RCC 7860 (cell line): Measurements from ENCODE around the gene SNRPD2.
A peak's percentile ranks its signal among the peaks of the same experiment; 100 is the strongest.

Experiments used
- DNase-seq: peaks from one replicate; pipeline ENCODE4 v3.0.0-alpha.2; 2015; ENCODE audit warnings: low spot score
- FAIRE-seq: peaks from 2 replicates; lab custom pipeline; 2012; peaks lifted over from hg19 to GRCh38; lab: Jason Lieb, UNC

Gene SNRPD2

DNA sequence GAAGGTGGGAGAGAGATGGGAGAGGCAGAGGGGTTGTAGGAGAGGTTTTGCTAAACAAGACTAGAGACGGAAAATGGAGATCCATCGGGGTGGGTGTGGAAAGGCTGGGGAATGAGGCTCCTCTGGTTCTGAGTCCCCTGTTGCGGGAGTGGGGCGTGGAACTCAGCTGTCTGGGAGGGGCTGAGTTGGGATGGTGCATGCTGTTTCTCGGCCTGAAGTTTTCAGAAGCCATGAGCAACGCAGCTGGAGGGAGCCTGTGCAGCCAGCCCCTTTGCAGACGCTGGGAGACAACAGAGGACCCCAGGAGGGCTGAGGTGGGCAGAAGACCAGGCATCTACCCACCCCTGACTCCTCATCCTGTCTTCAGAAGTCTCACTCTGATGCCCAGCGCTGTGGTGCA lies 31.1 kb downstream of the SNRPD2 start:
- DNase-seq, result no peak
- no peak for FAIRE-seq

DNA sequence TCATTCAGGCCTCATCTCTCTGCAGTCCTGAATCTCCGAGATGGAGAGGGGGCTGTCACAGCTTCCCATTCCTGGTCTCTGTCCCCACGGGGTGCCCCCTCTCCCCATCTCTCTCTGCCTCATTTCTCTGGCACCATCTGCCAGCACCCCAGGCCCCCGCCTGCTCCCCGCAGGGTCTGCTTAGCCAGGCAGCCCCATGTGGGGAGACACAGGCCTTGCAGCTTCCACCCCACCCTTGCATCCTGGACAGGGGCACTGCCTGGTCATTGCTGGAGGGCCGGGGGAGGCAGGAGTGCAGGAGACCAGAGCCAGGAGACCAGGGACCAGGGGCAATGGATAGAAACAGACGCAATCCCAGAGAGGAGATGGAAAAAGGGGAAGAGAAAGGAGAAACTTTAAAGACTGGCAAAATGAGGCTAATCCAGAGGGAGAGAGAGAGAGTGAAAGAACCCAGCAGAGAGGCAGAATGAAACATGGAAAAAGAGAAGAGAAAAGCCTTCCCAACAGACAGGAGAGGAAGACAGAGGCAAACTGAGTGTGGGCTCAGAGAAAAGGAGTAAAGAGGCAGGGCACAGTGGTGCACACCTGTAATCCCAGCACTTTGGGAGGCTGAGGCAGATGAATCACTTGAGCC lies 32.5 kb downstream of the SNRPD2 start:
- FAIRE-seq (no peak), DNase-seq (no peak)

DNA sequence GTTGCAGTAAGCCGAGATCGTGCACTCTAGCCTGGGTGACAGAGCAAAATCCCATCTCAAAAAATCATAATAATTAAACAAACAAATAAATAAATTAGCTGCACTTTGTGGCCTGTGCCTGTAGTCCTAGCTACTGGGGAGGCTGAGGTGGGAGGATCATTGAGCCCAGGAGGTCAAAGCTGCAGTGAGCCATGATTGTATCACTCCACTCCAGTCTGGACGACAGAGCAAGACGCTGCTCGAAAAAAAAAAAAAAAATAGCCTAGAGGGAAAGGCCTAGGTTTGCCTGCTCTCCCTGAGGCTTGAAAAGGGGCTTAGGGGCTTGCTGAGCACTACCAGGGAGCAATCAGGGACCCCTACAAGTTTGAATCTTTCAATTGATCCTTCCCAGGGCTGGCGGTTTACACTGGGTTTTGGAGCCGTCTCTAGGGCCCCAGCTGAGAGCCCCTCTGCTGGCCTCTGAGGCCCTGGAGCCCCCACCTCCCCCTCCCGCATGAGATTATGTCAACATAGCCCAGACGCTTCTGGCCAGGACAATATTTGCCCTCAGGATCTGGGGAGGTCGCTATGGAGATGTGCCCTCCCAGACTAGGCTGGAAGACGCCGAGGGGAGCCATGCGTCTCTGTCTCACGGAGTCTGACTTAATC lies 34.1 kb downstream of the SNRPD2 start:
- FAIRE-seq, result no peak

DNA sequence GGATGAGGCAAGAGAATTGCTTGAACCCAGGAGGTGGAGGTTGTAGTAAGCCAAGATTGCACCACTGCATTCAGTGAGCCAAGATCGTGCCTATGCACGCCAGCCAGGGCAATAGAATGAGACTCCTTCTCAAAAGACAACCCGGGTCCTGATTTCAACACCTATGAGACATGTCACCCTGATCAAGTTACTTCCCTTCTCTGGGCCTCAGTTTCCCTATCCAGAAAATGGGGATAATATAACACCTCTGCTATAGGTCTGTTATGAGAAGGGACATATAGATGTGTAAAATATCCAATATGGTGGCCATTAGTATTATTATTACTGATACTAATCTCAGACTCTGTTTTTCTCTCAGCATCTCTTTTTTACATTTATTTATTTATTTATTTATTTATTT lies 36.7 kb downstream of the SNRPD2 start:
- FAIRE-seq, result no peak
- DNase-seq, result no peak

More for the DNA sequence above, 34.1 kb downstream of the SNRPD2 start:
- no peak for DNase-seq

DNA sequence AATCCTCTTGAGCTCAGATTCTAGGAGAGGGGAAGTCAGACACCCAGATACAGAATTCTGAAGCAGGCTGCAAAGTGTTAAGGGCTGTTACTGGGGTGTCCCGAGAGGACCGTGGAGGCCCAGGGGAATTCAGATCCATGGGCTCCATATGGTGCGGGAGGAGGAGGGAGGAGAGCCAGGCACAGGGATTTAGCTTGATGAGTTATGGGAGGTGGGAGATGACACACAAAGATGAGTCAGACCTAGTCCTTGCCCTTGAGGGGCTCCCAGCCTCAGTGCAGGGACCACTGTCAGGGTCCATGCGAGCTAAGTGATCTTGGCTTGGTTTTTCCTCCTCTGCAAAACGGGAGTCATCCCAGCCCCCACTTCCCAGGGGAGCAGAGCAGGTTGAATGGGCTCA lies 38.1 kb downstream of the SNRPD2 start:
- no peak for FAIRE-seq
- no peak for DNase-seq

DNA sequence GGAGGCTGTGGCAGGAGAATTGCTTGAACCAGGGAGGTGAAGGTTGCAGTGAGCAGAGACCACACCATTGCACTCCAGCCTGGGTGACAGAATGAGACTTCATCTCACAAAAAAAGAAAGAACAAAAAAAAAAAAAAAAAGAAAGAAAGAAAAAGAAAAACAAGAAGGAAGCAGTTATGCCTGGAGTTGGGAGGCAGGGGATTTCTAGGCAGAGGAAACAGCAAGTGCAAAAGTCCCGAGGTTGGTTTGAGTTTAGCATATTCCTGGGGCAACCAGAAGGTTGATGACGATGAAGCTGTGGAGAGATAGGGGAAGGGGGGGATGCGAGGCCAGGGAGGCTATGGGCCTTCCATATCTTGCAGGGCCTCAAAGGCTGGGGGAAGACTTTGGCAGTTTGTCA lies 41.0 kb downstream of the SNRPD2 start:
- FAIRE-seq (no peak), DNase-seq (no peak)

DNA sequence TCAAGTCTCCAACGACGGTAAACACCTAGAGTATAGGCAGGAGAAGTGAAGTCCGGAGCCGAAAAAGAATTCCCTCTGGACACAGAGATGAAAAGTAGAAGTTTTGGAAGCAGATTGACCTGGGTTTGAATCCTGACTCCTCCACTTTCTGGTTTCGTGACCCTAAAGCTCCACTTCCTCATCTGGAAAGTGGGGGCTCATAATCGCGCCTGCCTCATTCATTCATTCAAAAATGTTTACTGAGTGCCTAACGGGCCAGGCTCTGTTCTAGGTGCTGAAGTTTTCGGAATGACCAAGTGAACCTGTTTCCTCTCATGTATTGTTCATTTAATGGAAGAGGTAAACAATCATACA lies 45.4 kb downstream of the SNRPD2 start:
- no peak for DNase-seq
- no peak for FAIRE-seq

DNA sequence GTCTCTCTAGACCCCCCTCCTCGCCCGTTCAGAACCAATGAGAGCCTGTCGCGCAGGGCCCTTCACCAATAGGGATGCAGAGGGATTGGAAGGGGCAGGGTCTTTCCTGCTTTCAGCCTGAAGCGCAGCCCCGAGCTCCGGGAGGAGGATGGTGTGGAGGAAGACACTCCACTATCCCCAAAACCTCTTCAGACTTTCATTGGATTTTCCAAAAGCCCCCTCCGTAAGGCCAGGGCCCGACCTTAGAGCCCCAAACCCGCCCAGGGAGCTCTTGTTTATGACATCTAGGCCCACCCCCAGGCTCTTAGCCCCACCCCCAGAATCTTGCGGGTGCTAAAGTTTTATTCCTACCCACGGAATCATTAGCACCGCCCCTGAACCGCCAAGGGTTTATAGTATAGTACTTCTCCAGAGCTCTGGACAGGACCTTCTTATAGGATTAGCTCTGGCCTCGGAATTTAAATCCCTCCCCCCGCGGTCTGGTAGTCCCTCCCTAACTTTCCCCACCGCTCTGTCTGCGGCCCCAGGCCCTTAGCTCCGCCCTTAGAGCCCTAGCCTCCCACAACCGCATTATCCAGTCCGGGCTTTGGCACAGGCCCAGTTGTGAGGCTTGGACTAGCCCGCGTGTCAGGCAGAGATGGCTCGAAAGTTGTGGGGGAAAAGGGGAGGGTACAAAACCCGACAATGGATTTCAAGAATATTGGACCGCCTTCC lies 46.0 kb downstream of the SNRPD2 start:
- DNase-seq (peak; percentile 22), FAIRE-seq (no peak)

DNA sequence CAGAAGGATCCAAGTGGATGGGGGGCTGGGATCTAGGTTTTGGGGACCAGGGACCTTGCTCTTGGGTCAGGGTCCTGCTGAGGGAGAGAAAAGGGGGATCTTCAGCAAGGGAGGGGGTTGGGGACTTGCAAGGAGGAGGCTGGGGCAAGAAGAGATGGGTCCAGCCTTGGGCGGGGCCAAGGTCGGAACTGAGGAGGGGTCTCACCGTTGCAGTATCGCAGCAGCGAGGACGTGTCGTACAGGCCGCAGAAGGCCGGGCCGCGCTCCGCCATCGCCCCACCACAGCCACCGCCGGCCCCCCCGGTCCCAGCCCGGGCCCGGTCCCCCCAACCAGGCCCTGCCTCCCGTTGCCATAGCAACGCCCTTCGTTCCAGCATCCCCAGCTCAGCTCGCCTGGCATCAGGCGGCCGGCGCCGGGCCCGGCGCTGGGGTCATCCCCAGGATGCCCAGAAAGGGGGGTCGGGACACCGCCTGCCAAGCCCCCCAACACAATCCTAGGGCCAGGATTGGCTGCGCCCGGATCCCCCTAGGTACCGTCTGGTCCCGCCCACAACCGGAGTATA lies 46.6 kb downstream of the SNRPD2 start:
- no peak for FAIRE-seq

DNA sequence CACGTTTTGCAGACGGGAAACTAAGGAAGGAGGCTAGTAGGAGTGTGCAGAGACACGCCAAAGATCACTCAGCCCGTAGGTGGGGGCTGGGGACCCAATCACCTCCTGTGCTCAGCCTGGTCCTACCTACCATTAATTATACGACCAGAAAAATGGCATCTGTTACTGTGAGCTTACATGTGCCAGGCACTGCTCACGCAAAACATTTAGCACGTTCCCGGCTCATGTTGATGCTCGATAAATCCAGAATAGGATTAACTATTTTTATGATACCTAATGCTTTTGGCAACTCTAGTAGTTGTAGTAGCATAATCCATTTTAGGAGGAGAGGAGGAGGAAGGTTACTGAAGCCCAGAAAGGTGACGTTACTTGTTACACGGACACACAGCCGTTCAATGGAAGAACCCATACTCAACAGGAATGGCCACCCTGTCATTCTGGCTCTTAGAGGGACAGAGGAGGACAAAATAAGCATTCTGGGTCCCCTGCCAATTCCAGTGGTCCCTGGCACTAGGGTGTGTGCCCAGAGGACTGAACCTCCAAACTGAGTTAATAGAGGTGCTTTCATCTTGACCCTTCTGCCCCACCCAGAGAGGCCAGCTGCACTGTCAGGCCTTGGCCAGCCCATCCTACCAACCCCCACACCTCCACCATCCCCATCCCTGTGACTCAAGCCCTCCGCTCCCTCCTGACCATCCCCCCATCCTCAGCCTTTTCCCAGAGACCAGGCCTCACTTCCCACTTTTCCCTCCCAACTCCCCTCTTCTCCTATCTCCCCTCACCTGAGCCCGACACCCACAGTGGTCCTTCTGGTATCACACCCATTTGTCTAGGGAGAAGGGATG lies 47.6 kb downstream of the SNRPD2 start:
- DNase-seq, result no peak
- FAIRE-seq, result no peak

More for the DNA sequence above, 46.6 kb downstream of the SNRPD2 start:
- DNase-seq, result no peak

DNA sequence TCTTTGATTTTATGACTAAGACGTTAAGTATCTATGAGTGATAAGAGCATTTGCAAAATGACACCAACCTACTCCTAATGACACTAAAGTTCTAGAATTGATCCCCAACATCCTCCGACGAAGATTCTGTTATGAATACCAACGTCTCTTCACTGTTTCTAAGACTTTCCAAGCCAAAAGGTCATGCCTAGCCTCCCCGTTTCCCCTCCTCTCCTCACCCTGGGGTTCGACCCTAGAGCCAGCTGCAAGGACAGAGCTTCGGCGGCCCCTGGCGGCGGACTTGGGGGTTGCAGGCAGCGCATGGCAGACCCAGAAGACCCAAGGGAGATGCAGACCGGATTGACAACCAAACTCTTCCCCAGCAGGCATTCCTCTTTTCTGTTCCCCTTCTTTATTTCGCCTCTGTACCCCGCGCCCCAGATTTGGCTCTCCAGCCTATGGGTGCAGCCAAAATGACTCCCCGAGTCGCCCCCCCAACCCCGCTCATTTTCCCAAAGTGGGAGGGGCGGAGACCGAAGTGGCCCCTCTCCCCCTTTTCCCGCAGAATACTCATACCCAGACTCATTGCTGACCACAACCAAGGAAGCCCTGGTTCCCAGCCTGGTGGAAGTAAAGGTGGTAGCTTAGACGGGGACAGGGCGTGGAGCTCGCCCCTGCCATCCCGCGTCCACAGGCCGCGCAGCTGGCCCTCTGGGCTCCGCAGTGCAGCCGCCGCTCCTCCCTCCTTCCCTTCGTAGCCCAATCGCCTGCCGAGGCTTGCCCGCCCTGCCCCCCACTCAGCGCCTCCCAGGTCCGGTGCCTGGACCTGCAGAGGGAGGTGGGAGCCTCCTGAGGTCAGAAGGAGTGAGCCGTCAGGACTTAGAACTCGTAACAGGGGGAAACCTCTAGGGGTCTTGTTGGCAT lies 48.5 kb downstream of the SNRPD2 start:
- DNase-seq (peak; percentile 63), FAIRE-seq (no peak)

DNA sequence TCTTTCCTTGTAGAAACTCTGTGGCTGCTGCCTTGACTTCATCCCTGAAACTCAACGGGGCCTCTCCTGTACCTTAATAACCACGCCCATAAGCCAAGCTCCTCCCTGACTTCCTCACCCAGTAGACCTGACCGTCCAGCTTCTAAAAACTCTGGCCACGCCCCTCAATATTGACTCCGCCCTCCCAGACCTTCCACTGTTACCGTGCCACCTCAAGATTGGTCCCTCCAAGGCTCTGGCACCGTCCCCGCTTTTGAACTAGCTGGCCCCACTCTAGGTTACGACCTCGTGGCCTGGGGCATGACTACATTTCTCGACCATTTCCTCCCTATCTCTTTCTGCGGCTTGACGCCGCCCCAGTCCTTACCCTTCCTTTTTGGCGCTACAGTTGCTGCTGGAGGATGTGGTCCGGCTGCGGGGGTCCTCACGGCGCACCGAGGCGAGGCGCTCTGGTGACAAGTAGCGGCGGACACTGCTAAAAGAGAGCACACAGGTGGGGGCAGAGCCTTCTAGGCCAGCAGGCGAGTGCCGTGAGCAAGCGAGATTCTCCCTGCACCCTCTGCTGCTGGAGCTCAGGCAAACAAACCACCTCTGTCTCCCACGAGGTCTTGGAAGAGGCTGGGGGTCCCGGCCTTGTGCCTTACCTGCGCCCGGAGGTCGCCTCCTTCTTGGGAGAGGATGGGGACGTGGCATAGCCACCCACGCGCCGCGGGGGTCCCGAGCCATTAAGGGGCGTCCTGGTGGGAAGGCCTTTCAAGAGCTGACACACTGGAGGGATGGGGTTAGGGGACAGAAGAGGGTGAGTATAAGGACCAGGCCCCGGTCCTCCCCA lies 50.3 kb downstream of the SNRPD2 start:
- DNase-seq (peak; percentile 94), FAIRE-seq (peak; percentile 77)

DNA sequence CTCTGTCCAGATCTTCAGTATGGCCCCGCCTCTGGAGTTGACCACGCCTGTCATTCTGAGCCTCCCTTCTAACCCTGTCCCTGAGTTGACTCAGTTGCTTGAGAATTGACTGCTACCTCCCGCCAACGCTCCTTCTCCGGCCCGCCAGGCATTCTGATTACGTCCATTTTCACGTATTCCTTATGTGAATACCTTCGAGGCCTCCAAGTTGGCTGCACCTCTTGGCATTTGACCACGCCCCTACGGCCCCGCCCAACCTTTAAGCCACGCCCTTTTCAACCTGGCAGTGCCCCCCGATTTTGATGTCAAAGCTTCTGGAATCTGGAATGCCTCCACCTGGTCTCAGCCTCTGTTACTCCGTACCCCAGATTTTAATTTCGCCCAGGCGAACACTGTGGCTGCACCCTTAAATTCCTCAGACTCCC lies 50.9 kb downstream of the SNRPD2 start:
- FAIRE-seq (no peak), DNase-seq (no peak)

DNA sequence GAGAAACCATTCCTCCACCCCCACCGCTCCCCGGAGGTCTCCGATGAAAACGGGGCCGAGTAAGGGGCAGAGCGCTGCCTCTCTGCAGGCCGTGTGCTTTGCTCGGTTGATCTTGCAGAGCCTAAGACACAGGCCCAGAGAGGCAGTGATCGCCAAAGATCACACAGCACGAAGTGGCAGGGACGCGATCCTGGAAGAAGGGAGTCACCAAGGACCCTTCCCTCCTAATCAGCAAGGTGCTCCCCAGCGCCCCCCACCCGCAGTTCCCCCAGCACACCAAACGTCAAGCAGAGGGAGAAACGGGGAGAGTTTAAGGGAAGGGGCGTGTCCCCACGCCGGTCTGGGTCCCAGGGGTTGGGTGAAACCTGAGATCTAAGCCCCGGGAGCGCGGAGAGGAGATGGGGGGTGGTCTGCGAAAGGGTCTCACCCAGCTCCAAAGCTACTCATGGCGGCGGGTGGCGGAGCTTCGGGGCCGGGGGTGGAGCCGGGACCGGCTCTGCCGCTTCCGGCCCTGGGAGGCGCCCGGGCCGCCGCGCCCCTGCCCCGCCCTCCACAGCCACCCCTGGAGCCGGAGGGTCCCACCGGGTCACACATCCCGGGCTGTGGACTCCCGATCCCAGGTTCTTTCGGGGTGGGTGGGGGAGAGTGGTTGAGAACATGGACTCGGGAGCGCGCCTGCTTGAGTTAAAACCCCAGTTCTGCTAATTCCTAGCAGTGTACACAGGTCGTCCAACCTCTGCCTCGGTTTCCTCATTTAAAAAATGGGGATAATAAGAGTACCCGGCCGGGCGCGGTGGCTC lies 52.6 kb downstream of the SNRPD2 start, which contains the start of gene EML2:
Gene EML2 (minus strand): TSS at position 468 of the 800 bp plus-strand sequence. CDS start 21 bp downstream, at position 447.
- DNase-seq, result no peak
- FAIRE-seq, result no peak

DNA sequence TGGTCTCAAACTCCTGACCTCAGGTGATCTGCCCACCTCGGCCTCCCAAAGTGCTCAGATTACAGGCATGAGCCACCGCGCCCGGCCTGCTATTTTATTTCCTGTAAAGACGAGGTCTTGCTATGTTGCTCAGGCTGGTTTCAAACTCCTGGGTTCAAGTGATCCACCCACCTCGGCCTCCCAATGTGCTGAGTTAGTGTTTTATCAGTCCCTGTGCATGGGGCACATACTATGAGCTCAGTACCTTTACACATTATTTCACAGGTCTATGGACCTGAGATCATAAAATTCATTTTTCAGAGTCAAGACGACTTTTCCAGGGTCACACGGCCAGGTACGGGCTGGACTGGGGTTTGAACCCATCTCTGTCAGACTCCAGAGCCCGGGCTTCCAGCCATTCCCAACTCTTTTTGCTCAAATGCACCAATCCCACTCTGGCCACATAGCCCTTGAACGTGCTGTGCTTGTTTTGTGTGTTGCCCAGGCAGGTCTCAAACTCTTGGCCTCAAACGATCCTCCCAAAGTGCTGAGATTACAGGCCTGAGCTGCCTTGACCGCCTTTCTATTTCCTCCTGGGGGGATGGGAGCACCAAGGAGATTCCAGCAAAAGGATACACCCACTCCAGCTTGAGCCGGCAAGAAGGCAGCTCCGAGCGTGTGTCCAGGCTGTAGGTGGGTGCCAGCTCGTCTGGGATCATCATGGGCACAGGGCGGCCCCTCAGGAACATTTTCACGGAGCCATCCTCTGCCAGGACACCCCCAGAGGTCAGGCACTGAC lies 53.7 kb downstream of the SNRPD2 start:
- FAIRE-seq (no peak), DNase-seq (peak; percentile 5)
